Measurements from ENCODE around the gene PACSIN1. TPM values are rescaled to one million over a fixed set of nuclear protein-coding genes. Genes with fewer than 3 reads are reported as not detected.

PACSIN1 gene
- polyA plus RNA-seq, 4 donors, result 0.65 to 1.2 (median 0.84) TPM

DNA sequence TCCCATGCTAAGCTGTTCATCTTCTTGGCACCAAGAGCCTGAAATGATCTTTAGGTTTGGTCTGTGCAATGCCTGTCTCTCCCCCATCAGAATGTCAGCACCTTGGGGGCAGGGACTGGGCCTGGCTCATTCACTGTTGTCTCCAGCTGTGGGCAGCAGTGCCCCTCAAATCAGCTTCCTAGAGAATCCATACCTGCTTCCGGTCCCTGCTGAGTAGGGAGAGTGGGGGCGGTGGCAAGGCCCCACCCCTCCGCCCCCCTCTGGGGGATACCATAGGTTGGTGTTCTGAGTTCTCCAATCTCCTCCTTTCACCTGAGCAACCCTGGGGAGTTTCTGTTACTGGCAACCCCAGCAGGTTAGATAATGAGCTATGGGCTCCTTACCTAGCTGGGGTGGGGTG lies 109.5 kb downstream of the PACSIN1 start:
- no peak for DNase-seq (ENCODE audit: low read depth in 4 of 4, low spot score in 2 of 4)

GRCh38 chr6:34576286-34576955 lies 110.5 kb downstream of the PACSIN1 start:
- no peak for DNase-seq (ENCODE audit: low read depth in 4 of 4, low spot score in 2 of 4)

- DNase-seq (ENCODE audit: low read depth in 4 of 4, low spot score in 2 of 4), result no peak
These were observed 112.8 kb downstream of the PACSIN1 start for GRCh38 chr6:34578445-34579262.

GRCh38 chr6:34580707-34581560 lies 115.1 kb downstream of the PACSIN1 start:
- DNase-seq (ENCODE audit: low read depth in 4 of 4, low spot score in 2 of 4), result peak; percentile 62 to 83 (median 72)

GRCh38 chr6:34581561-34581920 lies 115.7 kb downstream of the PACSIN1 start:
- DNase-seq (ENCODE audit: low read depth in 4 of 4, low spot score in 2 of 4), result no peak

- no peak for DNase-seq (ENCODE audit: low read depth in 4 of 4, low spot score in 2 of 4)
These were observed 117.6 kb downstream of the PACSIN1 start for GRCh38 chr6:34583461-34583860.

DNA sequence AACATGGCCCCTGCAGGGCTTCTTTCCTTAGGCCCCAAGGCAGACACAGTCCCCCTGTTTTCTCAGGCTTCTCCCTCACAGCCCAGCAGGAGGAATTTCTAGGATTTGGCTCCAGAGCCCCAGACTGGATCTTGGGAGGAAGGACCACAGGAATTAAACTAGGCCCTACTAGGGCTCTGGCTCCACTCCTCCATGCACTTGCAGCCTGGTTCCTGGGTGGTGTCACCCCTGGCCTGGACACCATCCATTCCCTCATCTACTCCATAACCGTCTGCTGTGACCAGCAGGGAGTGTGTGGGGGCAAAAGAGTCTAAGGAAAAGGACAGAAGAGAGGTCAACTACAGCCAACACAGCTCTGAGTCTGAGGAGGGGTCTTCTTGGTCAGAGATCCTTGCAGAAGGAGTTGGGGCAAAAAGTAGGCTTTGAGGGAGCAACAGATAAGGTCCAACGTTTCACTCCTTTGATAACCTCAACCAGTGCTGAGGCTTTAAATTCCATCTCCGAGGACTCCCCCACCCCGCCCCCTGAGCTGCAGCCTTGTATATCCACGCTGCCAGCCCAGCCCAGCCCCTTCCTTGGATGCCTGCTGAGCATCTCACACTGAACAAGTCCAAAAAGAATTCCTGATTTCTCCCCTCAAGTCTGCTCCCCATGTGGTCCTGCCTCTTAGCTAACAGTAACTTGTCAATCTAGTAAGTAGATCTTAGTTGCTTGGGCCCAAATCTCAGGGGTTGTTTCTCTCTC lies 118.2 kb downstream of the PACSIN1 start:
- no peak for DNase-seq (ENCODE audit: low read depth in 4 of 4, low spot score in 2 of 4)

GRCh38 chr6:34584694-34585093 lies 118.8 kb downstream of the PACSIN1 start:
- no peak for DNase-seq (ENCODE audit: low read depth in 4 of 4, low spot score in 2 of 4)

Other genes starting within 250 kb of the PACSIN1 start
- gene HMGA1, start 229.2 kb upstream of the PACSIN1 start, polyA plus RNA-seq (ENCODE audit: insufficient read length in 4 of 4), result 100 to 1,000 TPM in 3 of 4 donors, 10 to 100 TPM in 1; 87.8 to 176 (median 138) TPM
- gene SMIM29, start 217.1 kb upstream of the PACSIN1 start, polyA plus RNA-seq (ENCODE audit: insufficient read length in 4 of 4), result 10 to 100 TPM; 10.8 to 17.3 (median 14.4) TPM
- gene NUDT3, start 73.4 kb upstream of the PACSIN1 start, polyA plus RNA-seq (ENCODE audit: insufficient read length in 4 of 4), result 10 to 100 TPM; 14.8 to 28.1 (median 21.9) TPM
- 1,000 to 10,000 TPM; 1,098 to 1,629 (median 1,403) TPM for gene RPS10, start 40.0 kb upstream of the PACSIN1 start, polyA plus RNA-seq (ENCODE audit: insufficient read length in 4 of 4)
- under 1 TPM; 0.16 to 0.18 (median 0.17) TPM for gene SPDEF, start 90.3 kb downstream of the PACSIN1 start, polyA plus RNA-seq (ENCODE audit: insufficient read length in 4 of 4)
- gene ILRUN, start 230.7 kb downstream of the PACSIN1 start, polyA plus RNA-seq (ENCODE audit: insufficient read length in 4 of 4), result 10 to 100 TPM; 47.9 to 50.3 (median 48.8) TPM